Psoas muscle (tissue), 8 donors: Measurements from ENCODE around the gene APOA4. TPM values are rescaled to one million over a fixed set of nuclear protein-coding genes. Genes with fewer than 3 reads are reported as not detected.

Source experiments
- ATAC-seq, 4 donors: fragments of 200-7000 bp; cut with Tn5 transposase; one replicate each; pipeline ENCODE4 v1.9.1; 2020; ENCODE audit warnings: moderate library complexity in 3 of 4, mild to moderate bottlenecking in 2 of 4
- DNase-seq, 2 donors: peaks; one replicate each; pipeline ENCODE4 v3.0.0-alpha.2; 2020
- H3K27ac ChIP-seq: fragments of 200-600 bp; one replicate; pipeline ENCODE4 v1.8.0; 2022
- H3K27me3 ChIP-seq, 3 donors: fragments of 200-600 bp in 1 of 3; one replicate each; pipeline versions ENCODE4 v1.6.1 to v1.8.0; 2013 to 2022; ENCODE audit warnings: low read length in 2 of 3, mild to moderate bottlenecking in 2 of 3, moderate library complexity in 1 of 3; ENCODE audit not compliant: insufficient read depth in 3 of 3
- H3K36me3 ChIP-seq, 2 donors: fragments of 200-600 bp in 1 of 2; one replicate each; pipeline versions ENCODE4 v1.6.1 to v1.8.0; 2013 to 2022; ENCODE audit warnings: low read depth in 1 of 2, mild to moderate bottlenecking in 1 of 2, moderate library complexity in 1 of 2; ENCODE audit not compliant: insufficient read depth in 1 of 2
- H3K4me1 ChIP-seq: fragments of 200-600 bp; one replicate; pipeline ENCODE4 v1.8.0; 2022
- H3K4me3 ChIP-seq: fragments of 200-600 bp; one replicate; pipeline ENCODE4 v1.8.0; 2022; ENCODE audit warnings: mild to moderate bottlenecking
- H3K9me3 ChIP-seq: fragments of 200-600 bp; one replicate; pipeline ENCODE4 v1.8.0; 2022
- CTCF ChIP-seq: fragments of 200-600 bp; IDR thresholded peaks from one replicate; pipeline ENCODE4 v1.8.0; 2022; ENCODE audit warnings: antibody characterized with exemption
- WGBS, 3 donors: extraction: QIAGEN DNeasy Blood & Tissue Kit; methylation state at CpG; one replicate each; pipeline versions ENCODE4 v1.1.6 to v1.1.7; 2013; 5-methylcytosine and 5-hydroxymethylcytosine counted together
- intact Hi-C, 2 donors: fragments of 100-400 bp; cut with DNase I; formaldehyde crosslinking; loops; one replicate each; pipeline versions ENCODE4 v1.11.0 to v1.14.2; 2022
- polyA plus RNA-seq, 3 donors: library from polyadenylated mRNA; stranded (reverse); fragments of 200-250 nt; gene quantifications; one replicate each; pipeline ENCODE4 v1.2.3, GENCODE V29; 2013
- total RNA-seq, 4 donors: library from RNA; stranded (reverse); fragmentation: NEBNext Ultra II Directional in 2 of 4; extraction: Animal tissue kit (Norgen Biotek cat#: 25700) in 2 of 4; gene quantifications; one replicate each; pipeline versions ENCODE4 v1.2.1 to v1.2.4, GENCODE V29; 2021 to 2023
- donor health status: healthy with polysubstance abuse.
- donor health status: DM: no; HTN: no; CAD: no; lungs with moderate emphysema.
- donor health status: Bipolar disorder and iron deficiency.
- donor health status: healthy.
- donor health status: DM: yes; HTN: yes; CAD: no.
- donor health status: DM: no; HTN: no; CAD: no.
- donor health status: DM: no; HTN: no; CAD: no.
- donor health status: DM: yes; HTN: yes; CAD: no.

Gene APOA4
- total and polyA plus RNA-seq, 7 donors = 0.44 to 6.0 (median 0.50) TPM; not detected in 4

DNA sequence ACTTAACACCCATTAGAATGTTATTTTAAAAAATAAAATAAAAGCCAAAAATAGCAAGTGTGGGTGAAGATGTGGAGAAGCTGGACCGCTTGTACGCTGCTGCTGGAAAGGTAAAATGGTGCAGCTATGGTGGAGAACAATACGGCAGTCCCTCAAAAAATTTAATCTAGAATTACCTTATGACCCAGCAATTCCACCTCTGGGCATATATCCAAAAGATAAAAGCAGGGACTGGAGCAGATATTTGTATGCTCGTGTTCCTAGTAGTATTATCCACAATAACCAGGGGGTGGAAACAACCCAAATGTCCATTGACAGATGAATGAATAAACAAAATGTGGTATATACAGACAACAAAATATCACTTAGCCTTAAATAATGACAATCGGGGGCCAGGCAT lies 25.3 kb downstream of the APOA4 start:
- H3K4me3 ChIP-seq = no peak overlapping the region
- intact Hi-C loops = no loop called here
- TF ChIP-seq CTCF = no peak
- H3K27me3 ChIP-seq = no peaks in the 10 kb centered on the region
- no peak for DNase-seq
- H3K36me3 ChIP-seq = no peaks in the 10 kb centered on the region
- no peak overlapping the region for H3K27ac ChIP-seq
- H3K4me1 ChIP-seq = no peaks in the 10 kb centered on the region
- 87 to 90% (median 88%) methylated on average over 5 of the region's 5 CpGs for WGBS, 3 donors
- no peaks in the 10 kb centered on the region for H3K9me3 ChIP-seq
- no peak for ATAC-seq

DNA sequence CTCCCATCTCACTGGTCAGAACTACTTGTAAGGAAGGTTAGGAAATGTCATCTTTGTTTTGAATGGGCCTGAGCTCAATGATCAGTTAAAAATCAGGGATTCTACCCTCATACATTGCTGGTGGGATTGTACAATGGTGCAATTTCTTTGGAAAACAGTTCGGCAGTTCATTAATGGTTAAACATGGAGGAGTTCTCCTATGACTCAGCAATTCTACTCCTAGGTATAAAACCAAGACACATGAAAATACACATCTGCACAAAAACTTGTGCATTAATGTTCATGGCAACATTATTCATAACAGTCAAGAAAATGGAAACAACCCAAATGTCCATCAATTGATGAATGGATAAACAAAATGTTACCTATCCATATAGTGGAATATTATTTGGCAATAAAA lies 26.6 kb downstream of the APOA4 start:
- Histone ChIP-seq H3K27ac (no peak overlapping the region), H3K4me1 (no peaks in the 10 kb centered on the region), H3K4me3 (no peak overlapping the region), H3K27me3 (no peaks in the 10 kb centered on the region), H3K9me3 (no peaks in the 10 kb centered on the region), H3K36me3 (no peaks in the 10 kb centered on the region)
- DNase-seq (no peak), ATAC-seq (no peak)
- WGBS, 3 donors = 84 to 90% (median 88%) methylated on average over 1 of the region's 1 CpG
- TF ChIP-seq CTCF = no peak
- intact Hi-C loops = no loop called here

DNA sequence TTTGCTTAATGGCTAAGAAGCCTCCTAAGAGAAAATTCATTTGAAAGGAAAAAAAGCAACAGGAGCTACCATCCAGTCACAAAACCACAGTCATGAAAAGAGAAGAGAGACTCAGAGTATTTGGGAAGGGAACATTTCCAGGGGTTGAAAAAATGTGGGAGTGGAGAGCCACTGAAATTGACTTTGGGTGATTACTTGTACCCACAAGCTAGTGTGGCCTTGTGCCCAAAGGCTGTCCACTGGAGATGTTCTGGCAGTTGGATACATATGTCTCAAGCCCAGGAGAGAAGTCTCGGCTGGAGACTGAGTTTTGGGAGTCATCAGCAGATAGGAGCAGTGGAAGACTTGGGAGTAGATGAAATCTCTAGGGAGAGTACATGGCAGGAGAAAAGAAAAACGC lies 28.3 kb downstream of the APOA4 start:
- no peak for DNase-seq

GRCh38 chr11:116793772-116794097 lies 29.4 kb downstream of the APOA4 start:
- H3K27me3 ChIP-seq = no peaks in the 10 kb centered on the region
- no peak for TF ChIP-seq CTCF
- ATAC-seq = no peak
- 92 to 100% (median 96%) methylated on average over 1 of the region's 1 CpG for WGBS, 3 donors
- no peaks in the 10 kb centered on the region for H3K9me3 ChIP-seq
- H3K4me1 ChIP-seq = no peaks in the 10 kb centered on the region
- intact Hi-C loops = loop anchor here in 1 of 2 donors (5.0 kb wide), 2 partner anchors 44 to 314 kb away; partner anchors contain the start of gene APOA1
- no peaks in the 10 kb centered on the region for H3K36me3 ChIP-seq
- DNase-seq = no peak
- H3K4me3 ChIP-seq = no peak overlapping the region
- H3K27ac ChIP-seq = no peak overlapping the region

More for the DNA sequence above, 28.3 kb downstream of the APOA4 start:
- no peak for TF ChIP-seq CTCF
- Histone ChIP-seq H3K36me3 (no peaks in the 10 kb centered on the region), H3K4me3 (no peak overlapping the region), H3K4me1 (no peaks in the 10 kb centered on the region), H3K27ac (no peak overlapping the region), H3K27me3 (no peaks in the 10 kb centered on the region), H3K9me3 (no peaks in the 10 kb centered on the region)
- 76 to 88% (median 80%) methylated on average over 2 of the region's 2 CpGs for WGBS, 3 donors
- ATAC-seq = no peak
- intact Hi-C loops = loop anchor here in 1 of 2 donors (5.0 kb wide), 2 partner anchors 42 to 312 kb away; partner anchors contain the start of gene APOA1
